HG03457 (cell line): ENCODE data around the gene MYOM1.

Experiments
- ATAC-seq: cut with Tn5 transposase; IDR thresholded peaks from one replicate; pipeline ENCODE4 v1.9.1; 2021; ENCODE audit warnings: moderate number of reproducible peaks; ENCODE audit not compliant: unreplicated experiment

MYOM1 gene

GRCh38 chr18:3250237-3251107, 30.7 kb upstream of the MYOM1 start:
- ATAC-seq: no peak

- no peak for ATAC-seq
Measured at GRCh38 chr18:3248658-3249359, 29.0 kb upstream of the MYOM1 start.

- ATAC-seq: no peak
Measured at GRCh38 chr18:3248062-3248657, 28.4 kb upstream of the MYOM1 start.

- peak; percentile 78 for ATAC-seq
Measured at GRCh38 chr18:3247240-3248061, 27.7 kb upstream of the MYOM1 start, which contains the start of gene MYL12A. TSS of gene MYL12A (plus strand) at chr18:3247801. CDS start at chr18:3253248, 5,447 bp downstream.

GRCh38 chr18:3246635-3247239, 27.0 kb upstream of the MYOM1 start:
- ATAC-seq: no peak

GRCh38 chr18:3245853-3246634, 26.3 kb upstream of the MYOM1 start:
- ATAC-seq: peak; percentile 33

- ATAC-seq: no peak
Measured at GRCh38 chr18:3245185-3245564, 25.4 kb upstream of the MYOM1 start.

GRCh38 chr18:3238742-3239141, 19.0 kb upstream of the MYOM1 start:
- ATAC-seq: no peak

GRCh38 chr18:3236470-3236869, 16.7 kb upstream of the MYOM1 start:
- no peak for ATAC-seq

- no peak for ATAC-seq
Measured at GRCh38 chr18:3235846-3236245, 16.1 kb upstream of the MYOM1 start.

- no peak for ATAC-seq
Measured at GRCh38 chr18:3234457-3234856, 14.7 kb upstream of the MYOM1 start.

GRCh38 chr18:3233433-3234168, 13.8 kb upstream of the MYOM1 start:
- no peak for ATAC-seq

GRCh38 chr18:3233004-3233403, 13.2 kb upstream of the MYOM1 start:
- ATAC-seq: no peak

GRCh38 chr18:3230401-3231334, 10.9 kb upstream of the MYOM1 start:
- no peak for ATAC-seq

GRCh38 chr18:3226048-3226447, 6.3 kb upstream of the MYOM1 start:
- ATAC-seq: no peak

GRCh38 chr18:3225588-3225987, 5.8 kb upstream of the MYOM1 start:
- no peak for ATAC-seq

GRCh38 chr18:3224223-3224622, 4.5 kb upstream of the MYOM1 start:
- no peak for ATAC-seq

GRCh38 chr18:3223356-3223755, 3.6 kb upstream of the MYOM1 start:
- no peak for ATAC-seq
